SH-SY5Y (cell line): ENCODE measurements around the gene COL20A1.

Source experiments
- GATA2 ChIP-seq: IDR thresholded peaks from 2 replicates; pipeline ENCODE4 v1.6.1; 2011; ENCODE audit warnings: mild to moderate bottlenecking, low read depth, low read length
- GATA3 ChIP-seq: IDR thresholded peaks from 2 replicates; pipeline ENCODE4 v1.6.1; 2011; ENCODE audit warnings: low read depth, mild to moderate bottlenecking, low read length, moderate library complexity

DNA sequence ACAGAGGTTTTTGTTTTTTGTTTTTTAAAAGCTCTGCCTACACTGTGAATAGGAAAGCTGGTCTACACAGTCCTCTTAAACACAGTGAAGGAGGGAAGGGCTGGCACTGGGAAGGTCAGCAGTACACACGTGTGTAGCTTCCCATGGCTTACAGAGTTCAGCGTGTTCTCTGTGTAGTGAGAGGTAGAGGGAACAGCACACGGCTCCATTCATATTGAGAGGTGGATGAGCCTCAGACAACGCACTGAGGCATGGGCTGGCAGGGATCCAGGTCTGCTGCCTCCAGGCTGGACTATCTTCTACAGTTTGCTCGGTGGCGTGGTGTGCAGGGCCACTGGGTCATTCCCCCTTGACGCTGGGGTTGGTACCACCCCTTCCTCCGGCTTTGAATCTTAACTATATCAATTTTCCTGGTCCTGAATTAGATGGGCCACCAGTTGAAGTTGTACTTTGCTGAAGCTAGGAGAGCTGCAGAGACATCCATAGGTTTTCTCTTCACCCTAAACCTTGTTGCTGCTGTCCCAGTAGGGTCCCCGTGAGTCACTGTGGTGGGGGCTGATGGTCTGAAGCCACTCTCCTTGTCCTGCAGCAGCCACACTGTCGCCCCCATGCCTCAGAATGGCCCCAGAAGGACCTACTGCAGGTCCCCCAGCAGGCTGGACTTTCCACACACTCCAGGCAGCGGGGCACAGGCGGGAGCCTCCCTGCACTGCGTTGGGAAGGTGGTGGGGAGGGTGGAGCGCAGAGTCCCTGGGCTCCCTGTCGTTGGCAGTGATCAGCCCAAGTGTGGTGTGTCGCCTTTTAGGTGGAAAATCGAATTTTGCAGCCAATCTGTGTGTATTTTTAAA is 18.4 kb upstream of the COL20A1 start:
- no peak for TF ChIP-seq GATA2
- no peak for TF ChIP-seq GATA3
